Measurements from ENCODE around the gene IFI44L.

IFI44L gene

GRCh38 chr1:78599294-78599693 is 21.0 kb upstream of the IFI44L start:
- Histone ChIP-seq H3K36me3 (ENCODE audit: low read length) (no peaks in the 10 kb centered on the region), H3K9me3 (ENCODE audit: insufficient read depth, low read length) (no peaks in the 10 kb centered on the region), H3K27ac (ENCODE audit: low read depth, low read length) (no peak overlapping the region), H3K79me2 (ENCODE audit: insufficient read depth, low read length) (no peaks in the 10 kb centered on the region), H3K9ac (ENCODE audit: low read length) (no peak overlapping the region), H4K20me1 (ENCODE audit: low read depth, low read length) (no peaks in the 10 kb centered on the region), H3K9me2 (replicated peaks; ENCODE audit: insufficient read depth, low read length) (no peaks in the 10 kb centered on the region), H3K4me2 (ENCODE audit: low read depth, low read length, poor library complexity, severe bottlenecking) (no peak overlapping the region), H2AFZ (ENCODE audit: low read depth, low read length, severe bottlenecking) (no peak overlapping the region), H3K27me3 (ENCODE audit: low read length) (no peaks in the 10 kb centered on the region), H3K4me3 (ENCODE audit: insufficient read depth, low read length, poor library complexity, severe bottlenecking) (no peak overlapping the region), H3F3A (ENCODE audit: insufficient read depth) (no peaks in the 10 kb centered on the region)
- TF ChIP-seq EZH2phosphoT487 (conservative IDR thresholded peaks at IDR 0.05; ENCODE audit: low read length): no peak
- TF ChIP-seq CTCF (IDR thresholded peaks at IDR 0.05; ENCODE audit: insufficient read depth, low read length, poor library complexity, severe bottlenecking): no peak

DNA sequence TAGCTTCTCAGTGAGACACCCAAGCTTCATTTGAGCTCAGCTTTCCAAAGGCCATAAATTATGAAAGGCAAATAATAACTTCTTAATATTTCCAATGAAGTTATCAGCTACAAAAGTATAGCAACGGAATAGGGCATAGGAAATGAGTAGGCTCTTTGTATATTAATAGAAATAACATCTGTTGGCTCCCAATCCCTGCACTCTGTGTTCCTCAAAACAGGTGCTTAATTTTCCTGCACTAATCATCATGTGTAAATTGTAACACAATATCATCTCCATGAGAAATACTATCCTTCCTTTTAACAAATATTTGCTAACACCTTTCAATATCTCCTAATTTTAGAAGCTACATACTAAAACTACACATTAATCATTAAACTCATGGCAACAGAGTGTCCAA is 19.2 kb upstream of the IFI44L start:
- Histone ChIP-seq H2AFZ (ENCODE audit: low read depth, low read length, severe bottlenecking) (no peak overlapping the region), H3K36me3 (ENCODE audit: low read length) (no peaks in the 10 kb centered on the region)
- no peak for TF ChIP-seq CTCF (IDR thresholded peaks at IDR 0.05; ENCODE audit: insufficient read depth, low read length, poor library complexity, severe bottlenecking)
- no peak for TF ChIP-seq EZH2phosphoT487 (conservative IDR thresholded peaks at IDR 0.05; ENCODE audit: low read length)

DNA sequence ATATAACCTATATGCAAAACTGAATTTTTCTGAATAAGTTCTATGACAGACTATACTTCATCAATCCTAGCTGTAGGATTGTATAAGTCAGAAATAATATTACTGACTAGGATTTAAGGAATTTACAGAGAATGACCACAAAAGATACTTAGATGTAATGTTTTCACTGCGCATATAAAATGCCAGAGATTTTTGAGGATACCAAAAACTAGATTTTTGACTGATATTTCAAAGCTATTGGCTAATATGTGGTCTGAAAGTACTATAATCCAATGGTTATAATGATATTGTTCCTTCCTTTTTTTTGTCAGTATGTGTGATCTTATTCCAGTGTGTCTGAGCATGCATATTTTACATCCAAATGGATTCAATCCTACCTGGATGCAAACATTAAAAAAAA is 17.0 kb upstream of the IFI44L start:
- no peak for TF ChIP-seq CTCF (IDR thresholded peaks at IDR 0.05; ENCODE audit: insufficient read depth, low read length, poor library complexity, severe bottlenecking)
- no peak for TF ChIP-seq EZH2phosphoT487 (conservative IDR thresholded peaks at IDR 0.05; ENCODE audit: low read length)
- Histone ChIP-seq H3K79me2 (ENCODE audit: insufficient read depth, low read length) (no peaks in the 10 kb centered on the region), H3K27me3 (ENCODE audit: low read length) (no peaks in the 10 kb centered on the region), H3K27ac (ENCODE audit: low read depth, low read length) (no peak overlapping the region), H3K36me3 (ENCODE audit: low read length) (no peaks in the 10 kb centered on the region), H3K9me3 (ENCODE audit: insufficient read depth, low read length) (no peaks in the 10 kb centered on the region), H4K20me1 (ENCODE audit: low read depth, low read length) (no peaks in the 10 kb centered on the region), H3F3A (ENCODE audit: insufficient read depth) (no peaks in the 10 kb centered on the region), H3K9me2 (replicated peaks; ENCODE audit: insufficient read depth, low read length) (no peaks in the 10 kb centered on the region), H3K4me2 (ENCODE audit: low read depth, low read length, poor library complexity, severe bottlenecking) (no peak overlapping the region), H3K9ac (ENCODE audit: low read length) (no peak overlapping the region), H3K4me3 (ENCODE audit: insufficient read depth, low read length, poor library complexity, severe bottlenecking) (no peak overlapping the region), H2AFZ (ENCODE audit: low read depth, low read length, severe bottlenecking) (no peak overlapping the region)

More for the DNA sequence above, 19.2 kb upstream of the IFI44L start:
- no peak overlapping the region for H3K9ac ChIP-seq (ENCODE audit: low read length)
- H3K79me2 ChIP-seq (ENCODE audit: insufficient read depth, low read length): no peaks in the 10 kb centered on the region
- no peaks in the 10 kb centered on the region for H3K9me3 ChIP-seq (ENCODE audit: insufficient read depth, low read length)
- no peaks in the 10 kb centered on the region for H3K9me2 ChIP-seq (replicated peaks; ENCODE audit: insufficient read depth, low read length)
- no peak overlapping the region for H3K27ac ChIP-seq (ENCODE audit: low read depth, low read length)
- no peak overlapping the region for H3K4me3 ChIP-seq (ENCODE audit: insufficient read depth, low read length, poor library complexity, severe bottlenecking)
- H3F3A ChIP-seq (ENCODE audit: insufficient read depth): no peaks in the 10 kb centered on the region
- no peak overlapping the region for H3K4me2 ChIP-seq (ENCODE audit: low read depth, low read length, poor library complexity, severe bottlenecking)
- H4K20me1 ChIP-seq (ENCODE audit: low read depth, low read length): no peaks in the 10 kb centered on the region
- no peaks in the 10 kb centered on the region for H3K27me3 ChIP-seq (ENCODE audit: low read length)

Data from SU-DHL-6 (cell line).